Sigmoid colon (tissue), 7 donors: Measurements from ENCODE around the gene BTG2. TPM values are rescaled to one million over a fixed set of nuclear protein-coding genes. Genes with fewer than 3 reads are reported as not detected.
"Not testable (repeated sequence)": the region's sequence is repeated elsewhere in the genome, so short reads cannot be mapped to it uniquely, and the experiment has no call there.

Experiments used
- DNase-seq: peaks from one replicate; pipeline ENCODE4 v3.0.0-alpha.2; 2019
- H3K27ac ChIP-seq, 4 donors: fragments of 200-600 bp; sonication (generic); one replicate each; pipeline ENCODE4 v1.5.1; 2016 to 2019; ENCODE audit warnings: mild to moderate bottlenecking in 1 of 4
- H3K27me3 ChIP-seq, 3 donors: fragments of 200-600 bp; sonication (generic); one replicate each; pipeline ENCODE4 v1.5.1; 2019; ENCODE audit warnings: mild to moderate bottlenecking in 1 of 3
- H3K36me3 ChIP-seq, 4 donors: fragments of 200-600 bp; sonication (generic); one replicate each; pipeline ENCODE4 v1.5.1; 2016 to 2019
- H3K4me1 ChIP-seq, 4 donors: fragments of 200-600 bp; sonication (generic); one replicate each; pipeline ENCODE4 v1.5.1; 2017 to 2019
- H3K4me3 ChIP-seq, 4 donors: fragments of 200-600 bp; sonication (generic); one replicate each; pipeline ENCODE4 v1.5.1; 2017 to 2019; ENCODE audit warnings: mild to moderate bottlenecking in 2 of 4, moderate library complexity in 1 of 4
- H3K9me3 ChIP-seq, 4 donors: fragments of 200-600 bp in 3 of 4; sonication (generic) in 3 of 4; one replicate each; pipeline versions ENCODE4 v1.5.1 to v1.6.1; 2013 to 2019
- CTCF ChIP-seq, 4 experiments: fragments of 450-650 bp in 3 of 4; fragments of 200-600 bp in 1 of 4; IDR thresholded peaks; one replicate each; pipeline ENCODE4 v1.5.1; 2016 to 2019; ENCODE audit warnings: antibody characterized with exemption in 4 of 4, mild to moderate bottlenecking in 3 of 4, moderate library complexity in 2 of 4
- EP300 ChIP-seq, 4 donors: sonication (generic); formaldehyde crosslinking; IDR thresholded peaks; one replicate each; pipeline ENCODE4 v1.6.1; 2017; ENCODE audit warnings: antibody characterized with exemption in 4 of 4
- POLR2A ChIP-seq, 2 donors: fragments of 450-650 bp; IDR thresholded peaks; one replicate each; pipeline ENCODE4 v1.6.1; 2016; ENCODE audit warnings: antibody characterized with exemption in 2 of 2, mild to moderate bottlenecking in 2 of 2, moderate library complexity in 2 of 2
- POLR2AphosphoS5 ChIP-seq, 4 donors: sonication (generic); formaldehyde crosslinking; IDR thresholded peaks; one replicate each; pipeline ENCODE4 v1.6.1; 2017; ENCODE audit warnings: antibody characterized with exemption in 4 of 4
- WGBS, 2 donors: extraction: QIAGEN DNeasy Blood & Tissue Kit; methylation state at CpG; one replicate each; pipeline ENCODE4 v1.1.7; 2013; 5-methylcytosine and 5-hydroxymethylcytosine counted together
- intact Hi-C: fragments of 100-400 bp; cut with DNase I; formaldehyde crosslinking; loops from one replicate; pipeline ENCODE4 v1.15.1; 2023
- polyA plus RNA-seq, 3 donors: library from polyadenylated mRNA; stranded (reverse); fragments of 200-250 nt; gene quantifications; one replicate each; pipeline ENCODE4 v1.2.3, GENCODE V29; 2013
- total RNA-seq, 4 donors: library from RNA; depleted of rRNA; stranded (reverse); fragments of >200 nt; gene quantifications; one replicate each; pipeline ENCODE4 v1.1.0, GENCODE V29; 2016
- donor health status: healthy with polysubstance abuse.
- donor health status: Bipolar disorder and iron deficiency.
- donor health status: healthy.

BTG2 gene
- total RNA-seq (100 to 1,000 TPM in 3 of 4 donors, 10 to 100 TPM in 1; 66.0 to 397 (median 180) TPM), polyA plus RNA-seq (10 to 100 TPM; 37.2 to 81.0 (median 63.7) TPM)

GRCh38 chr1:203304919-203305808 lies at the start of gene BTG2:
BTG2 (plus strand) TSS chr1:203305519; CDS start chr1:203305607, 88 bp downstream.
- H3K27ac ChIP-seq = peak within 1 kb of the TSS; percentile 96 to 100 (median 100)
- DNase-seq = peak; percentile 98
- 1 to 2% methylated on average over 79 of the region's 79 CpGs for WGBS, 2 donors
- no peaks in the 10 kb centered on the region for H3K9me3 ChIP-seq
- H3K4me1 ChIP-seq = peaks cover 0 to 43% (median 38%) of the 10 kb centered on the region in 4 donors
- TF ChIP-seq POLR2A (IDR thresholded peaks at IDR 0.05) (peak; percentile 100), EP300 (IDR thresholded peaks at IDR 0.05) (peak in 1 of 4 donors; percentile 20), CTCF (IDR thresholded peaks at IDR 0.05) (no peak), POLR2AphosphoS5 (IDR thresholded peaks at IDR 0.05) (peak; percentile 100)
- no peaks in the 10 kb centered on the region for H3K27me3 ChIP-seq
- peak within 1 kb of the TSS; percentile 95 to 99 (median 98) for H3K4me3 ChIP-seq
- intact Hi-C loops = loop anchor here (1.0 kb wide), 1 partner anchor 31 kb away; no protein-coding TSS in a partner anchor
- H3K36me3 ChIP-seq = peaks cover 8 to 39% (median 15%) of the 10 kb centered on the region in 4 donors

- H3K4me1 ChIP-seq, H3K36me3 ChIP-seq, H3K27ac ChIP-seq, H3K27me3 ChIP-seq, H3K4me3 ChIP-seq, DNase-seq, H3K9me3 ChIP-seq, intact Hi-C loops: not testable (repeated sequence)
- WGBS, 2 donors = 80 to 90% methylated on average over 9 of the region's 9 CpGs
Observed at GRCh38 chr1:203256636-203257035, 48.7 kb upstream of the BTG2 start.

GRCh38 chr1:203263496-203263895 lies 41.8 kb upstream of the BTG2 start:
- Histone ChIP-seq H3K4me3 (no peak overlapping the region), H3K27ac (no peak overlapping the region), H3K36me3 (no peaks in the 10 kb centered on the region), H3K27me3 (no peaks in the 10 kb centered on the region), H3K9me3 (no peaks in the 10 kb centered on the region), H3K4me1 (peaks cover 0 to 6% (median 5%) of the 10 kb centered on the region in 4 donors)
- TF ChIP-seq POLR2AphosphoS5 (IDR thresholded peaks at IDR 0.05) (no peak), CTCF (IDR thresholded peaks at IDR 0.05) (no peak), EP300 (IDR thresholded peaks at IDR 0.05) (no peak), POLR2A (IDR thresholded peaks at IDR 0.05) (no peak)
- intact Hi-C loops = no loop called here
- peak; percentile 58 for DNase-seq
- WGBS, 2 donors = 70 to 72% methylated on average over 10 of the region's 10 CpGs

- H3K9me3 ChIP-seq = no peaks in the 10 kb centered on the region
- peak; percentile 58 for DNase-seq
- H3K4me3 ChIP-seq = no peak overlapping the region
- H3K36me3 ChIP-seq = no peaks in the 10 kb centered on the region
- TF ChIP-seq POLR2A (IDR thresholded peaks at IDR 0.05) (no peak), EP300 (IDR thresholded peaks at IDR 0.05) (no peak), POLR2AphosphoS5 (IDR thresholded peaks at IDR 0.05) (no peak), CTCF (IDR thresholded peaks at IDR 0.05) (no peak)
- WGBS, 2 donors = 76 to 80% methylated on average over 6 of the region's 6 CpGs
- H3K4me1 ChIP-seq = peaks cover 0 to 6% (median 5%) of the 10 kb centered on the region in 4 donors
- no peak overlapping the region for H3K27ac ChIP-seq
- no peaks in the 10 kb centered on the region for H3K27me3 ChIP-seq
- intact Hi-C loops = no loop called here
Observed at GRCh38 chr1:203264052-203264501, 41.2 kb upstream of the BTG2 start.

GRCh38 chr1:203265541-203265940 lies 39.8 kb upstream of the BTG2 start:
- 52 to 84% methylated on average over 4 of the region's 4 CpGs for WGBS, 2 donors
- H3K27ac ChIP-seq = no peak overlapping the region
- H3K36me3 ChIP-seq = no peaks in the 10 kb centered on the region
- H3K4me1 ChIP-seq = peaks cover 0 to 6% (median 5%) of the 10 kb centered on the region in 4 donors
- TF ChIP-seq POLR2A (IDR thresholded peaks at IDR 0.05) = no peak
- no peak for TF ChIP-seq POLR2AphosphoS5 (IDR thresholded peaks at IDR 0.05)
- no peak for TF ChIP-seq EP300 (IDR thresholded peaks at IDR 0.05)
- no peak for TF ChIP-seq CTCF (IDR thresholded peaks at IDR 0.05)
- H3K9me3 ChIP-seq = no peaks in the 10 kb centered on the region
- intact Hi-C loops = no loop called here
- H3K4me3 ChIP-seq = no peak overlapping the region
- no peaks in the 10 kb centered on the region for H3K27me3 ChIP-seq
- DNase-seq = no peak

GRCh38 chr1:203266140-203266539 lies 39.2 kb upstream of the BTG2 start:
- WGBS, 2 donors = 47 to 69% methylated on average over 5 of the region's 5 CpGs
- intact Hi-C loops = not testable (repeated sequence)

More at GRCh38 chr1:203266140-203266539, 39.2 kb upstream of the BTG2 start:
- H3K9me3 ChIP-seq, H3K27ac ChIP-seq, H3K4me3 ChIP-seq, DNase-seq, H3K27me3 ChIP-seq, H3K36me3 ChIP-seq: not testable (repeated sequence)
- H3K4me1 ChIP-seq = peaks cover 0 to 10% (median 6%) of the 10 kb centered on the region in 4 donors
